ENCODE data around the gene AP5Z1.

The AP5Z1 gene

GRCh38 chr7:4766666-4767519 is 8.5 kb upstream of the AP5Z1 start:
- no peak for DNase-seq

DNA sequence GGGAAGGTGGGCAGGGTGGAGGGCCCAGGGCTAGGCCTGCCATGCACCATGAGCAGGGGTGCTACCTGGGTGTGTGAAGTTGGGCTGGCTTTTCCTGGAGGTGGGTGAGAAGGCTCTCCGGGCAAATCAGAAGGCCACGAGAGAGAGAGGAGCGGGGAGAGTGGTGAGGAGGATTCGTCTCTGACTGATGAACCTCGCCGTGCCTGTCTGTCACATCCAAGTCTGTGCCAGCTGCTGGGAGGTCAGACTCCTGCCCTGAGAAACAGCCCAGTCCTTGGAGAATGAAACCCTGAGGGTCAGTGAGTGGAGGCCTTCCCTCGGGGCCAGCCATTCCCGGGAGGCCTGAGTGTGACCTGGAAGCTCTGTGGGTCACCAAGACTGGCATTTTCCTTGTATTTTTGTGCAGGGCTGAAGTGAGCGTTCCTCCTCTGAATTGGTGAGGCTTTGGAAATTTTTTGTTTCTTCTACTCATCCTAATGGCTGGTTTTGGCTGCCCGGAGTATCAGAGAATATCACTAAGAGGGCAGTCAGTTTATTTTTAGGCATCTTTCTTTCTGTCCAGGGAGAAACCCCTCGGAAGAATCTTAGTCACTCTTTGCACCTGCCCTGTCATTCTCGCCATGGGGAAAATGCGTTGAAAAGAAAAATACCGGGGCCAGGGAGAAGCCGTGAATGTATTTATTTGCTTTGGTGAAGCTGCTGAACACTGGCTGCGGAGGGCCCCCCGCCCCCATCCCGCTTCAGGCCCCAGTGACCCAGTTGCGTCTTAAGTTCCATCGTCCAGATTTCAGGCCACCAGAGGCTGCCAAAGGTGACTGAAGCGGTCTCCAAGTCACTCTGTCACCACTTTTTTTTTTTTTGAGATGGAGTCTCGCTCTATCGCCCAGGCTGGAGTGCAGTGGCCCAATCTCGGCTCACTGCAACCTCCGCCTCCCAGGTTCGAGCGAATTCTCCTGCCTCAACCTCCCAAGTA is 6.5 kb upstream of the AP5Z1 start:
- DNase-seq = no peak

GRCh38 chr7:4769761-4770160 is 5.7 kb upstream of the AP5Z1 start:
- DNase-seq = no peak

- DNase-seq = no peak
Measured at GRCh38 chr7:4770886-4771285, 4.5 kb upstream of the AP5Z1 start.

- DNase-seq = no peak
Measured at GRCh38 chr7:4771737-4772136, 3.7 kb upstream of the AP5Z1 start.

- no peak for DNase-seq
Measured at GRCh38 chr7:4772306-4772705, 3.1 kb upstream of the AP5Z1 start.

DNA sequence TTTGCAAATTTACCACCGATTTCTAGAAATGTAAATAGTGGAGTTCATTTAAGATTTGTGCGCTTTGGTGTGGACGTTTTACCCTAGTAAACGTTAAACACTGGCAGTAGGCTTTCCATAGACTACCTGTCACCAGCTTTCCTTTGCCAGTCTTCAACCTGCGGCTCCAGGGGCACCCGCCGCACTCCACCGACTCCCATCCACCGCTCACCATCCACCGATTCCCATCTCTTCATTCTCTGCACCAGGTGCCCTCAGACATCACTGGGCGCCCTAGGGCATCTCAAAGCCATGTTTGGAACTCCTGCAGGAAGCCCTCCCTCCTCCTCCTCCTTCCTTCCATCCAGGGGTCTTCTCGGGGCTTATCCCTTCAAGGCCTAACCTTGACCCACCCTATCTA is 1.4 kb upstream of the AP5Z1 start:
- no peak for DNase-seq

- peak; percentile 20 for DNase-seq
Measured at GRCh38 chr7:4774658-4775249, 669 bp upstream of the AP5Z1 start.

DNA sequence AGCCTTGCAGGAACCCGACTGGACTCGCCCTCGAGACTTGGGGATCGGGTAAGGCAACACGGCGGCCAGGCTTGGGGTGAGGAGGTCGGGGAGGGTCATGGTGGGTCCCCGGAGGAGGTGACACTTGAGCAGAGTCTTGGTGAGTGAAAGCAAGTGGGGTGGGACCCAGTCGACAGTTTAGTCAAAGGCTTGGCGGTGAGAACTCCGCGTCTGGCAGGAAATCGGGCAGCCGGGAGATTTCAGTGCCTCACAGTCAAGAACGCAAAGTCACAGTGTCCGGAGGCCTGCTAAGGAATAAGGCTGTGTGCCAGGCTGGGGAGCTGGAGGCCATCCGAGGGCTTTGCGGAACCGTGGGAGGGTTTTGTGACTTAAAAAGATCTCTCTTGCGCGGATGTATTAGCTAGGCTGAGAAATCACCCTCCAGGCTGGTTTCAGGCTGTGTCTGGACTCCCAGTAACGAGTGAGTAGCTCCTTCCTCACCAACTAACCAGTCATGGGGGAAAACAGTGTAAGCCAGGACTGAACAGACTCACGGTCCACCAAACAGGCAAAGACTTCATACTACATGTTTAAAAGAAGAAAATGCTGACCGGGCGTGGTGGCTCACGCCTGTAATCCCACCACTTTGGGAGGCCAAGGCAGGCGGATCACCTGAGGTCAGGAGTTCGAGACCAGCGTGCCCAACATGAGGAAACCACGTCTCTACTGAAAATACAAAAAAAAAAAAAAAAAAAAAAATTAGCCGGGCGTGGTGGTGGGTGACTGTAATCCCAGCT is 613 bp downstream of the AP5Z1 start:
- no peak for DNase-seq

DNA sequence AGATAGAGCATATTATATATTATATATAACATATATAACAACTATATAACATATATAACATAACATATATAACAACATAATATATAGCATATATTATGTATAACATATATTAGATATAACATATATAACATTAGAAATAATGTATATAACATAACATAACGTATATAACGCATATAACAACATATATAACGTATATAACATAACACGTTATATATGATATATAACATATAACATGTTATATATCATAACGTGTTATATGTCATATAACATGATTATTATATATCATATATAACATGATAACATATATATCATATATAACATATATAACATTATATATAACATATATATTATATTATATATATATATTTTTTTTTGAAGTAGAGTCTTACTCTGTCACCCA is 3.7 kb downstream of the AP5Z1 start:
- no peak for DNase-seq

- DNase-seq = no peak
Measured at GRCh38 chr7:4781366-4782069, 6.1 kb downstream of the AP5Z1 start.

GRCh38 chr7:4782333-4783291 is 7.2 kb downstream of the AP5Z1 start:
- DNase-seq = no peak

- no peak for DNase-seq
Measured at GRCh38 chr7:4783292-4783652, 7.8 kb downstream of the AP5Z1 start.

GRCh38 chr7:4783762-4784351 is 8.4 kb downstream of the AP5Z1 start:
- DNase-seq = no peak

DNA sequence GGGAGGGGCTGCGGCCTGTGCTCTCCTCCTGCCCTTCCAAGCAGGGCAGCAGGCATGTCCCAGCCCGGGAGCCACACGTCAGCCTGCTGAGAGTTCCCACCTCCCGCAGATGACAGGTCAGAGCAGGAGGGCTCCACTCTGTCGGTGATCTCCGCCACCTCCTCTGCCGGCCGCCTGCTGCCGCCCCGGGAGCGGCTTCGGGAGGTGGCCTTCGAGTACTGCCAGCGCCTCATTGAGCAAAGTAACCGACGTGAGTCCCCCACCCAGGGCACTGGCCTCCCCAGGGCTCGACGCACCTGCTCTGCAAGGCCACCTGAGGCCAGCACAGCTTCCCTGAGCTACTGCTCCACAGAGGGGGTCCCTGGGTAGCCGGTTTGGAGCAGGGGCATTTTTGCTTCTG is 9.4 kb downstream of the AP5Z1 start:
- no peak for DNase-seq

DNA sequence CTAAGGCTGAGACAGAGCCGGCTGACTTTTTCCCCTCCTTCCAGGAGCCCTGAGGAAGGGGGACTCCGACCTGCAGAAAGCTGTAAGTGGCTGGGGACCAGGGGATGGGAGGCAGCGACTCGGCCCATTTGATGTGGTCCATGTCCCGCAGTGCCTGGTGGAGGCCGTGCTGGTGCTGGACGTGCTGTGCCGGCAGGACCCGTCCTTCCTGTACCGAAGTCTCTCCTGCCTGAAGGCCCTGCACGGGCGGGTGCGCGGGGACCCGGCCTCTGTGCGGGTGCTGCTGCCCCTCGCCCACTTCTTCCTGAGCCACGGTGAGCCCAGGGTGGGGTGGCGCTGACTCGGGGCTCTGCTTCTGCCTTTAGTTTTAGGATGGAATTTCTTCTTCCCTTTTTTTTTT is 9.9 kb downstream of the AP5Z1 start:
- no peak for DNase-seq

- DNase-seq = no peak
Measured at GRCh38 chr7:4786015-4786414, 10.6 kb downstream of the AP5Z1 start.

- no peak for DNase-seq
Measured at GRCh38 chr7:4787541-4787940, 12.1 kb downstream of the AP5Z1 start.

DNA sequence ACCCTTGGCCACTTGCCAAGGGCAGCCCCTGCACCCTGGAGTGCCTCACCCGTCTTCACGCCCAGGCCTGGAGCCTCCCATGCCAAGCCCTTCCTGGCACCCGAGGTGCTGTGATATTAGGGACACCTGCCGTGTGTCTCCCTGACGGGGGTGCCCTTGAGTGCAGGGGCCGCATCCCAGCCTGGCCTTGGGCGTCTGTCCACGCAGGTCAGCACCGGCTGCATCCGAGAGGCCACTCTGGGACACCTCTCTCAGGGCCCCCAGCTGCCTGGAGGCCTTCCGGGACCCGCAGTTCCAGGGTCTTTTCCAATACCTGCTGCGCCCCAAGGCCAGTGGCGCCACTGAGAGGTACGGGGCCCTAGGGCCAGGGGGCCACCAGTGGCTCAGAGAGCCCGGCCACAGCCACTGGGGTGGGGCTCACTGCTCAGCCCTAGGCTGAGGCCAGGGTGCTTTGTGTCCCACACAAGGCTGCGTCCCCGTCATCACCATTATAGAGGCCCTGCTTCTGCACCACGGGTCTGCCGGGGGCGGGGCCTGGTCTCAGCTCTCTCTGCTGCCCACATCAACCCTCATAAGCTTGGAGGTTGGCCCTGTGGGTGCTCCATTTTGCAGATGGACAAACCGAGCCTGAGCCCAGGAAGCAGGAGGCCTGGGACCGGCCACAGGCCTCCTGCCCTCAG is 12.7 kb downstream of the AP5Z1 start:
- DNase-seq = no peak

DNA sequence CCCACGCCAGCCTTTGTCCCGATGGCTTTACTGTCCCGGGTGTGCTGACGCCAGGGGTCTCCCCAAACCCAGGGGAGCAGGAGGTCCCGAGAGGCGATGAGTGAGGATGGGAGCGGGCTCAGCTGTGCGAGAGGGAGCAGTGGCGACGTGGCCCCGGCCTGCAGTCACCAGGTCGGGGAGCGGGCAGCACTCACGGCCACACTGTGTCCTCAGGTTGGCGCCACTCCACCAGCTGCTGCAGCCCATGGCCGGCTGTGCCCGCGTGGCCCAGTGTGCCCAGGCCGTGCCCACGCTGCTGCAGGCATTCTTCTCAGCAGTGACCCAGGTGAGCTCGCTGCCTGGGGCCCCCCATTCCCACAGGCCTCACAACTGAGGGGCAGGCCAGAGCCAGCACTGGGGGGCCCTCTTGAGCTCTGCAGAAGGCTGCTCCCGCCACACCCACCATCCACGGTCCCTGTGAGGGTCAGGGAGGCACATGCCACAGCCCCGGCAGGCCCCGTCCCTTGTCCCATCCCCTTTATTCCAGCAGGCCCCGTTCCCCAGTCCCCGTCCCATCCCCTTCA is 13.3 kb downstream of the AP5Z1 start:
- no peak for DNase-seq
